Liver (tissue), 2 donors: Measurements from ENCODE around the gene STX16.

Experiments used
- CTCF ChIP-seq: fragments of 150-350 bp; IDR thresholded peaks from 2 replicates; pipeline ENCODE4 v1.5.1; 2017; ENCODE audit warnings: improper control_type of control experiment, low read depth, low read length; ENCODE audit not compliant: missing input control
- REST ChIP-seq: IDR thresholded peaks from 2 replicates; pipeline ENCODE4 v1.6.1; 2016; ENCODE audit warnings: antibody characterized with exemption, mild to moderate bottlenecking
- YY1 ChIP-seq: IDR thresholded peaks from 2 replicates; pipeline ENCODE4 v1.6.1; 2016; ENCODE audit warnings: antibody characterized with exemption, mild to moderate bottlenecking
- ZBTB33 ChIP-seq: IDR thresholded peaks from 2 replicates; pipeline ENCODE4 v1.6.1; 2016; ENCODE audit warnings: antibody characterized with exemption
- donor health status: healthy.

GRCh38 chr20:58717278-58718091 lies 66.4 kb downstream of the STX16 start:
- no peak for TF ChIP-seq ZBTB33
- no peak for TF ChIP-seq REST
- TF ChIP-seq CTCF: no peak
- TF ChIP-seq YY1: no peak
